Inflammatory macrophage treated with lipopolysaccharide for 1 hour (primary cell): ENCODE results near the gene TRMT10B.
A peak's percentile ranks its signal among the peaks of the same experiment; 100 is the strongest.
"Not testable (repeated sequence)": the region's sequence is repeated elsewhere in the genome, so short reads cannot be mapped to it uniquely, and the experiment has no call there.

ENCODE experiments used
- DNase-seq, 2 donors: peaks; one replicate each; pipeline ENCODE4 v3.0.0-alpha.2; 2020 to 2022

The TRMT10B gene

DNA sequence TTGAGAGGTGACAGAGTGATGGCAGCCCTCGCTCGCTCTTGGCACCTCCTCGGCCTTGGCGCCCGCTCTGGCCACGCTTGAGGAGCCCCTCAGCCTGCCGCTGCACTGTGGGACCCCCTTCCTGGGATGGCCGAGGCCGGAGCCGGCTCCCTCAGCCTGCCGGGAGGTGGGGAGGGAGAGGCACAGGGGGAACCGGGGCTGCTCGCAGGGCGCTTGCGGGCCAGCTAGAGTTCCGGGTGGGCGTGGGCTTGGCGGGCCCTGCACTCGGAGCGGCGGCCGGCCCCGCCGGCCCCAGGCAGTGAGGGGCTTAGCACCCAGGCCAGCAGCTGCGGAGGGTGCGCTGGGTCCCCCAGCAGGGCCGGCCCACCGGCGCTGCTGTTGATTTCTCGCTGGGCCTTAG, 1.9 kb upstream of the TRMT10B start:
- DNase-seq = not testable (repeated sequence)

- not testable (repeated sequence) for DNase-seq
Observed at GRCh38 chr9:37752112-37752511, 1.5 kb upstream of the TRMT10B start.

GRCh38 chr9:37752642-37753488, 740 bp upstream of the TRMT10B start:
- no peak for DNase-seq

DNA sequence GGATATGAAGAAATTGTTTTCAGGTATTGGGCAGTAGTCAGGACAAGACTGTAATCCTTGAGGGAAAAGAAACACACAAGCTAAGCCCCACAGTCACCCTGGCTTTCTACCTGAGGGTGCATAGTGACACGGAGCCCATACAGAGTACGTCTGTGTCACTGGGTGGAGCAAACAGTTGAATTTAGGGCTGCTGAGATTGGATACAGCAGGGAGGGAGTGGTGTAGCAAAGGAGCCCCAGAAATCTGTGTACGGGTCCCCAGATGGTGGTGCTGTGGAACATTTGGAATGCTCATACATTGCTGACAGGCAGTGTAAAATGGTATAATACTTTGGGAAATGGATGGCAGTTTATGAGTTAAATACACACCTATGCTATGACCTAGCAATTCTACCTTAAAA, 5.1 kb downstream of the TRMT10B start:
- DNase-seq = no peak

- DNase-seq = no peak
Observed at GRCh38 chr9:37760416-37761161, 7.0 kb downstream of the TRMT10B start.

- no peak for DNase-seq
Observed at GRCh38 chr9:37761511-37761910, 7.9 kb downstream of the TRMT10B start.

GRCh38 chr9:37765263-37765662, 11.7 kb downstream of the TRMT10B start:
- DNase-seq = not testable (repeated sequence)

DNA sequence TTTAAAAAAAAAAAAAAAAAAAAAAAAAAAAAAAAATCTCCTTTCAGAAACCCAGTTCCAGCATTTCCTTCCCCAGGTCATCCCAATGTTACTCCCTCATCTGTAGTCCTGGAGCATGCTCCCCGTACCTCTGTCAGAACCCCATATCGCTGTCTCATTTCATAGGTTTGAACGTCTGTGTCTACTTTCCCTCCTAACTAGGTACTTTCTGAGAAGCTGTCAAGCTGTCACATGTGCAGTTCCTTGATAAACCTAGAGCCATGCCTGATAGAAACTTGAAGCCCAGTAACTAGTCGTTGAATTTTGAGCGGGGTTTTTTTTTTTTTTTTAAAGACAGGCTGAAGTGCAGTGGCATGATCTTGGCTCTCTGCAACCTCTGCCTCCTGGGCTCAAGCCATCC, 15.7 kb downstream of the TRMT10B start:
- DNase-seq = no peak

DNA sequence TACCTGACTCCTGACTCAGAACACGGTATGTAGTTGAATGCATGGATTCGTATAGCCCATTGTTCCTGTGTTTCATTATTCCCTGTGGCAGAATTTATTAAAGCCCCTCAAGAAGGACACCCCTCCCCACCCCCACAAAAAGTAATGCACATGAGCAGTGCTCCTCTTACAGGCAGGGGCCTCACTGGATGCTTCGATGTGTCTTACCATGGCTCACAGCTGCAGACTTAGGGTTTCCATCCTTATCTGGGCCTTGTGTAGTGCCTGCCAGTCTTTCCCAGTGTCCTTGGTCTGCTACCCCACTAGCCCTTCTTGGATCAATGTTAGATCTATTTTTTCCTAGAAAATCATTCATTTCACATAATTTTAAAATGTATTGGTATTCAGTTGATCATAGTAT, 16.4 kb downstream of the TRMT10B start:
- no peak for DNase-seq

GRCh38 chr9:37775216-37775919, 21.8 kb downstream of the TRMT10B start:
- no peak for DNase-seq

DNA sequence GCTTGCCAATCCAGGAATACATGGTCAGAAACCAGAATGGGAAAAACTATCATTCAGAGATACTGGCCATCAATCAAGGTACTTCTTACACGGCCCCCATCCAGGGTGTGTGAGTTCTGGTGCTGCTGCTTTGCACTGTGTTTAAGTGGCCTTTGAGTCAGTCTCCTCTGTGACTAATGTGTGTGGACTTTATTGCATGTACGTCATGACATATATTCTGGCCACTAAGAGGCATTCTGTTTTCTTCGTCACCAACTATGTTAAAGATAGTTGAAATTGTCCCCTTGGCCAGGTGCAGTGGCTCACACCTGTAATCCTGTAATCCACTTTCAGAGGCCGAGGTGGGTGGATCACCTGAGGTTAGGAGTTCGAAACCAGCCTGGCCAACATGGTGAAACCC, 22.7 kb downstream of the TRMT10B start:
- DNase-seq = no peak

- no peak for DNase-seq
Observed at GRCh38 chr9:37778534-37778933, 24.9 kb downstream of the TRMT10B start.

DNA sequence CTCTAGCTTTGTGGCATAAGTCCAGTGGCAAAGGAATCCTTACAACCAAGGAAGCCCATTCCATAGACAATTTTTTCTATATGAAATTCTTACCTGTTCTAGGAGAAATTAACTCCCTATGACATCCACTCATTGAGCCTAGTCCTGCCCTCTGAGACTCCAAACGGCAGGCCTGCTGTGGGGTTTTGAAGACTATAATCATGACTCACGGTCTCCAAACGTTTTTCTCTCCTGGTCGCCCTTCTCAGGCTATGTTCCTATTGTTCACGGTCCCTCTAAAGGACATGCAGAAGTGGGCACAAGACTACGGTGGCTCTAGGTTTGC, 30.6 kb downstream of the TRMT10B start:
- DNase-seq = no peak

DNA sequence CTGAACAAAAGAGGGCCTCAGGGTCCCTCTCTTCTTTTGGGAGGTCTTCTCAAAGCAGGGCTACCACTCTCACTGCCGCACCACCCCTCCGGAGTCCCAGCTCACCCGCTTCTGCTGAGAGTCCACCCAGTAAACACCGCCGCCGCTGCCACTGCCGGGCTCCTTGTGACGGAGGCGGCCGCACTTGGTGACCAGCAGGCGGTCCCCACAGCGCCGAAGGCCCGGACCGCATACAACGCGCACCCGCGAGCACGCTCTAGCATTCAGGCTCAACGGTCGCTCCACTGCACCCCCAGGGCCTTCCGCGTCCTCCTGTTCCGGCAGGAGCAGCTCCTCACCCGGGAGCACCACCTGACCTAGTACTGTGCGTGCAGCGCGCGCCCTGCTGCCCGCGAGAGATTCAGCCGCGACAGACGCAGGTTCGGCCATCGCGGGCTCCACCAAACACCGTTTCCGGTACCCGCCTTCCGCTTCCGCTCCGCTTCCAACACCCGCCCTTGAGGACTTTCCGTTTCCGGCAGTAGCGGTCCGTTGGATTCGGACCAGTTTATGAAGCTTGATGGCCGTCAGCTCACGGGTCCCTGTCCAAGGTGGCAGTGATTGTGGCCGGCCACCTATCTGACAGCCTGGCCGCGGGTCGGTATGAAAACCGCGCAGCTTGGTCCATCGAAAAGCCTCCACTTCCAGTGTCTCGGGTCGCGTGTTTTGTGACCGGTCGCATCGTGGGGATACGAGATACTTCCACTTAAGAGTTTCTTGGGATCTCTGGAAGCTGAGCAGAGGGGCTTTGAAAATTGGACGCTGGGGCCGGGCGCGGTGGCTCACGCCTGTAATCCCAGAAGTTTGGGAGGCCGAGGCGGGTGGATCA, 31.2 kb downstream of the TRMT10B start, which contains the start of gene EXOSC3:
TSS of gene EXOSC3 (minus strand) at position 449 of the 868 bp plus-strand sequence. CDS start at position 429, 20 bp downstream.
- DNase-seq = peak; percentile 90 to 92

DNA sequence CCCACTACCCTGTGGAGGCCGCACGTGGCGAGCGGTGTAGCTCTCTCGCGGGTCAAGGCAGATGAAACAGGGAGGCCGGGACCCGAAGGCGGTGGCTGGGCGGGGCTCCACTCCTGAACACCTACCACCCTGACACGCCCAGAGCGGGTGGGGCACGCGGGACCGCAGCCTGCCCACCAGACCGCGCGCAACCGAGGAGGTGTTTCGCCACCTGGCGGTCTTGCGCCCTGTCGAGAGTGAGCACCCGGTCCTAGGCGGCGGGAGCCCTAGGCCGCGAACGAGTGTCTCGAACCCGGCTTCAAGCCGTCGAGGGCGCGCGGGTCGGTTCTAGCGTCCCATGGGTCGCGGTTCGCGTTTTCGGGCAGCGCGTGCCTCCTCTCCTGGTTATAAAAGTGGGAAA, 33.5 kb downstream of the TRMT10B start:
- no peak for DNase-seq

DNA sequence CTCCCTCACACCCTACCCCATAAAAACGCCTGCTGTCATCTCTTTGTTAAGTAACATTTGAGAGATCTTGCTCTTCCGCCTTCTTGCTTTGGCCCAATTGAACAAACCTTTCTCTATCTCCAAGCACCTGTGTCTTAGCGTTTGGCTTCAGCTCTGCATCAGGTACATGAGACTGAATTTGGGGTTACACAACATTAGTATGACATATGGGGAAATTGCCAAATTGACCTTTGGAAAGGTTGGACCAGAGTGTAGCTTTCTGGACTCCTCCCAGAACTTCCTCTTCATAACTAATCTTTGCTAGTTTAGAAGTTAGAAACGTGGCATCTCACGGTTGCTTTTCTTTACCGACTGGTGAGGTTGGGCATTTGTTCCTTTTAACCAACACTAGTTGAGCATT, 34.7 kb downstream of the TRMT10B start:
- DNase-seq = peak; percentile 6 to 28

DNA sequence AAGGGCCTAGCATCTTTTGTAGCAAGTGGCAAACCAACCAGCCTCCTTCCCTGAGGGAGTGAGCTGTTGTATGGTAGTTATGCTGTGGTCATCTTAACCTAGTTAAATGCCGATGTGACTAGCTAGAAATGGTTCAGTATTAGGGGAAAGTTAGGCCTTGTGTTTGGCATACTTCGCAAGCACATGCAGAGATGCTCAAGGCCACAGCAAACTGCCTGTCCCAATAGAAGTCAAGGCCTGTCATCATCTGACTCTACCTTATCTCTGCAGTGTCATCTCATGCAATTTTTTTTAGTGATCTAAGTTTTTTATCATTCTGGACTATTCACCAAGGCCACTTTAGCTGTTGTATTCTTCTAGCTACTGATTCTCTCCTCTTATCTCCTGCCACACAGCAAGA, 36.5 kb downstream of the TRMT10B start:
- DNase-seq = no peak

- no peak for DNase-seq
Observed at GRCh38 chr9:37792122-37792521, 38.5 kb downstream of the TRMT10B start.

GRCh38 chr9:37796232-37796631, 42.6 kb downstream of the TRMT10B start:
- DNase-seq = peak in 1 of 2 donors; percentile 2

DNA sequence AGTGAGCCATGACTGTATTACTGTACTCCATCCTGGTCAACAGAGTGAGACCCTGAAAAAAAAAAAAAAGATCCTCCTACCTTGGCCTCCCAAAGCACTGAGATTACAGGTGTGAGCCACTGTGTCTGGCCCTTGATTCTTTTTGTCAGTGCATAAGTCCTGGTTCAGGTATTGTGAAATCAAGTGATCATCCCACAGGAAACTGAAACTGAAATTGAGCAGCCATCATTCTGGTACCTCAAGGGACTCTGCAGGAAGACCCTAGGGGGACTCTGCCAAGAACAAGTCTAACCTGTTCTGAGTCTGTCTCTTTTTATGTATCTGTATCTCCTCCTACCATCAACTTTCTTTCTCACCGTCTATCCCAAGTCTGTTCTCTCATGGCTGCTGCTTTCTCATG, 45.1 kb downstream of the TRMT10B start:
- DNase-seq = no peak

DNA sequence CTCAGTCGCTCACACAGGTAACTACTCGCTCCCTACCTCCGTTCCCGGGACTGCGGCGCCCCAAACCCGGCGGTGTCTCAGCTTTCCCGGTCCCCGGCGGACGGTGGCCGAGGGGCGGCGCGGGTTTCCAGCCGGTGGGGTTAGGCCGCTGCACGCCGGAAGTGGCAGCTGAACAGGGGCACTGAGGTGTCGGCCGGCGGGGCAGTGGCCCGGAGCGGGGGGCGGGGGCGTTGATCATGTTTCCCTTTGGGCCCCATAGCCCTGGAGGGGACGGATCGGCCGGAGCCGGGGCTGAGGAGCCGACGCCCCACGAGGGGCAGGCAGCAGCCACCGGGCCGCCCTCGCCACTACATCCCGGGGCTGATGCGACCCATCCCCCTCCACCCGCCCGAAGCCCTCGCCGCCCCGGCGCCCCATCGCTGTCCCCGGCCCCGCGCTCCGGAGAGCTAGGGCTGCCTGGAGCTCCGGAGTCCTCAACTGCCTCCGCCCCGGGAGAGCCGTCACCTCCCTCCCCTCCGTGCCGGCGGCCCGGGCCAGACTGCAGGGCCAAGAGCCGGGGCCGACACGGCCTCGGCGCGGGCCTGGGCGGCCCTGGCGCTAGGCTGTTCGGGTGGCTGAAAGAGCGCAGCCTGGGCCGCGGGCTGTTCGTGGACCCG, 47.2 kb downstream of the TRMT10B start, which contains the start of gene DCAF10:
TSS of gene DCAF10 (plus strand) at position 167 of the 656 bp plus-strand sequence. CDS start at position 237, 70 bp downstream.
- DNase-seq = peak; percentile 72 to 92
